ENCODE measurements around the gene SACS. TPM values are rescaled to one million over a fixed set of nuclear protein-coding genes. Genes with fewer than 3 reads are reported as not detected.

The SACS gene
- total RNA-seq, 1 donor from 2014 or later = 7.0 TPM

DNA sequence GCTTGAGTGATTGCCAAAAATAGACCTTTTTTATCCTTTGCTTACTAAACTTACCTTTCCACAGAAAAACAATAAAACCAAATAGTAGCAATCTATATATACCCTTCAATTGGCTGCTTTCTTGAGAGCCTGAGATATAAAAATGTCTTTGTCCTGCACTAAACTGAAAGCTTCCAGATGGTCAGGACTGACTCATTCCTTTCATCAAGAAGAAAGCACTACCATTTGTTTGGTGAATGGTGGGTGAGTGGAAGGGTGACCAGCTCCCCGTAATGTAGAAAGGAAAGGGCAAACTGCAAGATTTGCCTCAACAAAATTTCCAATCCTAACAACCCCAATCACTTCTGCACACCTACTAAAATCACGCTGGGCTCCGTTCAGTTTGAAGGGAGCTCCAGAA is 67.8 kb downstream of the SACS start:
- H3K27me3 ChIP-seq = no peaks in the 10 kb centered on the region
- no peak for DNase-seq
- no peaks in the 10 kb centered on the region for H3K4me1 ChIP-seq
- no peaks in the 10 kb centered on the region for H3K9me3 ChIP-seq
- intact Hi-C loops (cut with DNase I) = no loop called here
- no peak overlapping the region for H3K27ac ChIP-seq
- no peak for ATAC-seq
- TF ChIP-seq, protein P1, sequence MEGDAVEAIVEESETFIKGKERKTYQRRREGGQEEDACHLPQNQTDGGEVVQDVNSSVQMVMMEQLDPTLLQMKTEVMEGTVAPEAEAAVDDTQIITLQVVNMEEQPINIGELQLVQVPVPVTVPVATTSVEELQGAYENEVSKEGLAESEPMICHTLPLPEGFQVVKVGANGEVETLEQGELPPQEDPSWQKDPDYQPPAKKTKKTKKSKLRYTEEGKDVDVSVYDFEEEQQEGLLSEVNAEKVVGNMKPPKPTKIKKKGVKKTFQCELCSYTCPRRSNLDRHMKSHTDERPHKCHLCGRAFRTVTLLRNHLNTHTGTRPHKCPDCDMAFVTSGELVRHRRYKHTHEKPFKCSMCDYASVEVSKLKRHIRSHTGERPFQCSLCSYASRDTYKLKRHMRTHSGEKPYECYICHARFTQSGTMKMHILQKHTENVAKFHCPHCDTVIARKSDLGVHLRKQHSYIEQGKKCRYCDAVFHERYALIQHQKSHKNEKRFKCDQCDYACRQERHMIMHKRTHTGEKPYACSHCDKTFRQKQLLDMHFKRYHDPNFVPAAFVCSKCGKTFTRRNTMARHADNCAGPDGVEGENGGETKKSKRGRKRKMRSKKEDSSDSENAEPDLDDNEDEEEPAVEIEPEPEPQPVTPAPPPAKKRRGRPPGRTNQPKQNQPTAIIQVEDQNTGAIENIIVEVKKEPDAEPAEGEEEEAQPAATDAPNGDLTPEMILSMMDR (IDR thresholded peaks at IDR 0.05) = no peak
- peaks cover 56% of the 10 kb centered on the region for H3K36me3 ChIP-seq
- no peak overlapping the region for H3K4me3 ChIP-seq

DNA sequence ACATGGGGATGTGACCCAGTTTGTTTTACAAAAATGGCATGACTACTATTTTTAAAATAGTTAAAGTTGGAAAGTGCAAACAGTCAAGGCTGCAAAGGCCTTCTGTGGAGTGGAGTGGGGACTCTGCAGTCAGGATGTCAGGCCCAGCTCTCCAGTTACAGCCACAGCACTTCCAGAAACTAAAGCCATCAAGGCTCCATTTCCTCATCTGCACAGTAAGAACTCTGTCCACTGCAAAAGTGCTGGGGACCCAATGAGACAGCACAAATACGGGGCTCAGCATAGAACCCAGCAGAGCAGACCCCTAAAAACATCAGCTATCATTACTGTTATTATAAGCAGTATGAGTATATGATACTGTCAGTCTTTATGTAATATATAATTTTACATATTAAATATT is 73.6 kb downstream of the SACS start:
- TF ChIP-seq, protein P1 (IDR thresholded peaks at IDR 0.05) = no peak
- peaks cover 52% of the 10 kb centered on the region for H3K36me3 ChIP-seq

GRCh38 chr13:23357349-23357748 is 76.2 kb downstream of the SACS start:
- Histone ChIP-seq H3K27ac (no peak overlapping the region), H3K36me3 (peaks cover 38% of the 10 kb centered on the region), H3K9me3 (no peaks in the 10 kb centered on the region), H3K4me3 (no peak overlapping the region), H3K27me3 (no peaks in the 10 kb centered on the region), H3K4me1 (no peaks in the 10 kb centered on the region)
- TF ChIP-seq, protein P1 (IDR thresholded peaks at IDR 0.05) = no peak
- ATAC-seq = no peak
- no peak for DNase-seq
- intact Hi-C loops (cut with DNase I) = no loop called here

More for the DNA sequence above, 73.6 kb downstream of the SACS start:
- H3K27me3 ChIP-seq = no peaks in the 10 kb centered on the region
- DNase-seq (no peak), ATAC-seq (no peak)
- no peaks in the 10 kb centered on the region for H3K4me1 ChIP-seq
- H3K4me3 ChIP-seq = no peak overlapping the region
- H3K27ac ChIP-seq = no peak overlapping the region
- no peaks in the 10 kb centered on the region for H3K9me3 ChIP-seq
- intact Hi-C loops (cut with DNase I) = no loop called here

DNA sequence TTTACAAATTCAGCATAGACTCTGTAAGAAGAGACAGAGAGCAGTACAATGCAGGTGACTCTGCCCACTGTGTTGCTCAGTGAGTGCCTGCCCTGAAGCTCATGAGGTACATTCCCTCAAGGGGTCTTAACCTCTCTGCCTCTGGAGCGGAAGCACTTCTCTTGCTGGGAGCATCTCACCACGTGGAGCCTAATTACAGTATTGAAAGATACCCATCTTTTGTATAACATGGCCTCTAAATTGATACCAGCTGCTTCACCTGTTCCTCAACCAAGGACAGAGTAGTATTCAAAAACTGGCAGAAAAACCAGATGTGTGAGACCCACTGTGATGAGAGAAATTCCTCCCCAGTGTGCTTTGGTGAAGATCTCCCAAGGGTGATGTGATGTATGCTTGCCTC is 77.1 kb downstream of the SACS start:
- DNase-seq (no peak), ATAC-seq (no peak)
- Histone ChIP-seq H3K4me1 (no peaks in the 10 kb centered on the region), H3K36me3 (peaks cover 37% of the 10 kb centered on the region), H3K9me3 (no peaks in the 10 kb centered on the region), H3K4me3 (no peak overlapping the region), H3K27ac (no peak overlapping the region), H3K27me3 (no peaks in the 10 kb centered on the region)
- TF ChIP-seq, protein P1 (IDR thresholded peaks at IDR 0.05) = no peak
- intact Hi-C loops (cut with DNase I) = no loop called here

DNA sequence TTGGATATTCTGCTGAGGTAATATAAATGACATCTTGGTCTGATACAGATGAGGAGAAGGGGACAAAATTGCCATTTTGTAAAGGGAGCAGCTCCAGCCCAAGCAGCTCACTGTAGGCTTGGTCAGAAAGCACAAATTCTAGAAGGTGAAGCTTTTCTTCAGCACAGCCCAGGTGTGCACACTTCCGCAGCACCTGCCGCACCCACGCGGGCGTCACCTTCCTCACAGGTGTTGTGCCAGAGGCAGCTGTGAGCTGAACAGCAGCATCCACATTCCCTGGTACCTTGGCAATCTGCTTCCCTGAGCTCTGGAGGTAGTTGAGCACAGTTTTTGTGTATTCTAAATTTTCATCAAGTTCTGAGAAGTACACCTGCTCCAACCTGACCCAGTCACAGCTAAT is 79.0 kb downstream of the SACS start:
- Histone ChIP-seq H3K27ac (no peak overlapping the region), H3K4me3 (no peak overlapping the region), H3K27me3 (no peaks in the 10 kb centered on the region), H3K9me3 (no peaks in the 10 kb centered on the region), H3K4me1 (no peaks in the 10 kb centered on the region), H3K36me3 (peaks cover 33% of the 10 kb centered on the region)
- no peak for ATAC-seq
- TF ChIP-seq, protein P1 (IDR thresholded peaks at IDR 0.05) = no peak
- no peak for DNase-seq
- intact Hi-C loops (cut with DNase I) = no loop called here

DNA sequence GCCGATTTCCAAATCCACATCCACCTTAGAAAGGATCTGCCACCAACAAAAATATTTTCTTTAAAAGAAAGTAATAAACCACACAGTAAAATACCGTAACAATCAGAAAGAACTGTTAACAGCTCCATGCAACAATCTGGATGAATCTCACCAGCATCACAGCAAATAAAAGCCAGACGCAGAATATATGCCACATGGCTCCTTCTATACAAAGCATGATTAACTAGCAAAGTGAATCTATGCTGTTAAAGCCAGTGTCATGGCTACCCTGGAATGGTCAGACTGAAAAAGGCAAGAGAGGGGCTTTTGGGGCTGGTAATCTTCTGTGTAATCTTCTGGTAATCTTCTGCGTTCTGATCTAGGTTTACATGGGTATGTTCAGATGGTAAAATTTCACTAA is 81.3 kb downstream of the SACS start:
- Histone ChIP-seq H3K27ac (no peak overlapping the region), H3K36me3 (peaks cover 23% of the 10 kb centered on the region), H3K27me3 (no peaks in the 10 kb centered on the region), H3K9me3 (no peaks in the 10 kb centered on the region), H3K4me3 (no peak overlapping the region), H3K4me1 (no peaks in the 10 kb centered on the region)
- ATAC-seq (no peak), DNase-seq (no peak)
- TF ChIP-seq, protein P1 (IDR thresholded peaks at IDR 0.05) = no peak
- intact Hi-C loops (cut with DNase I) = no loop called here
